ENCODE results near the gene PARD3.

- TF ChIP-seq CTCF (IDR thresholded peaks at IDR 0.05) (no peak), POLR2A (IDR thresholded peaks at IDR 0.05) (no peak)
Measured at GRCh38 chr10:34273340-34273739, 541.8 kb downstream of the PARD3 start.
